Measurements from ENCODE around the gene GNAI1. TPM values are rescaled to one million over a fixed set of nuclear protein-coding genes. Genes with fewer than 3 reads are reported as not detected.

GNAI1 gene
- total and polyA plus RNA-seq, 4 donors: 8.9 to 38.7 (median 20.9) TPM

GRCh38 chr7:80199051-80199450 is 64.4 kb downstream of the GNAI1 start:
- TF ChIP-seq RXRA (IDR thresholded peaks at IDR 0.05): no peak
- no peak for TF ChIP-seq FOXA1 (IDR thresholded peaks at IDR 0.05)
- no peak for TF ChIP-seq ZBTB33 (IDR thresholded peaks at IDR 0.05)
- no peak for TF ChIP-seq RAD21 (IDR thresholded peaks at IDR 0.05)
- TF ChIP-seq HNF4A (conservative IDR thresholded peaks at IDR 0.05): no peak
- no peak for TF ChIP-seq ATF3 (IDR thresholded peaks at IDR 0.05)
- TF ChIP-seq TAF1 (conservative IDR thresholded peaks at IDR 0.05): no peak
- no peak for TF ChIP-seq HNF4G (IDR thresholded peaks at IDR 0.05)
- no peak for TF ChIP-seq FOXA2 (IDR thresholded peaks at IDR 0.05)
- TF ChIP-seq MAX (IDR thresholded peaks at IDR 0.05): no peak
- no peak for TF ChIP-seq JUND (IDR thresholded peaks at IDR 0.05)
- TF ChIP-seq NR2F2 (IDR thresholded peaks at IDR 0.05): no peak
- TF ChIP-seq REST (IDR thresholded peaks at IDR 0.05): no peak
- peaks cover 0 to 8% (median 0%) of the 10 kb centered on the region in 4 donors for H3K36me3 ChIP-seq (ENCODE audit: control insufficient read depth in 4 of 4, insufficient read depth in 3 of 4, low read depth in 1 of 4, low read length in 3 of 4)
- no peak overlapping the region for H3K4me3 ChIP-seq (ENCODE audit: low read depth in 1 of 3, low read length in 3 of 3)
- no peak overlapping the region for H3K9ac ChIP-seq (ENCODE audit: low read depth in 1 of 2, low read length in 2 of 2)
- no peaks in the 10 kb centered on the region for H3K27me3 ChIP-seq (ENCODE audit: control insufficient read depth in 4 of 4, insufficient read depth in 4 of 4, low read length in 3 of 4)
- no peak for DNase-seq (ENCODE audit: low spot score)
- WGBS: 93% methylated on average over 5 of the region's 5 CpGs
- H3K9me3 ChIP-seq (ENCODE audit: control insufficient read depth in 4 of 4, low read length in 3 of 4): no peaks in the 10 kb centered on the region
- no peaks in the 10 kb centered on the region for H3K4me1 ChIP-seq (ENCODE audit: control insufficient read depth in 4 of 4, insufficient read depth in 4 of 4, low read length in 3 of 4)
- no peak overlapping the region for H3K27ac ChIP-seq (ENCODE audit: low read depth in 1 of 2, low read length in 2 of 2)

GRCh38 chr7:80204454-80204853 is 69.8 kb downstream of the GNAI1 start:
- no peak overlapping the region for H3K9ac ChIP-seq (ENCODE audit: low read depth in 1 of 2, low read length in 2 of 2)
- peaks cover 0 to 20% (median 3%) of the 10 kb centered on the region in 4 donors for H3K4me1 ChIP-seq (ENCODE audit: control insufficient read depth in 4 of 4, insufficient read depth in 4 of 4, low read length in 3 of 4)
- DNase-seq (ENCODE audit: low spot score): no peak
- H3K9me3 ChIP-seq (ENCODE audit: control insufficient read depth in 4 of 4, low read length in 3 of 4): no peaks in the 10 kb centered on the region
- 57% methylated on average over 3 of the region's 3 CpGs for WGBS
- H3K27me3 ChIP-seq (ENCODE audit: control insufficient read depth in 4 of 4, insufficient read depth in 4 of 4, low read length in 3 of 4): no peaks in the 10 kb centered on the region
- no peak overlapping the region for H3K27ac ChIP-seq (ENCODE audit: low read depth in 1 of 2, low read length in 2 of 2)
- H3K36me3 ChIP-seq (ENCODE audit: control insufficient read depth in 4 of 4, insufficient read depth in 3 of 4, low read depth in 1 of 4, low read length in 3 of 4): peaks cover 0 to 3% (median 0%) of the 10 kb centered on the region in 4 donors
- H3K4me3 ChIP-seq (ENCODE audit: low read depth in 1 of 3, low read length in 3 of 3): no peak overlapping the region
- TF ChIP-seq NR2F2 (IDR thresholded peaks at IDR 0.05) (no peak), HNF4G (IDR thresholded peaks at IDR 0.05) (no peak), YY1 (IDR thresholded peaks at IDR 0.05) (no peak), FOXA2 (IDR thresholded peaks at IDR 0.05) (no peak), CTCF (IDR thresholded peaks at IDR 0.05; ENCODE audit: low read depth, low read length, missing input control) (no peak), ZBTB33 (IDR thresholded peaks at IDR 0.05) (no peak), MAX (IDR thresholded peaks at IDR 0.05) (no peak), SP1 (IDR thresholded peaks at IDR 0.05) (no peak), REST (IDR thresholded peaks at IDR 0.05) (no peak), ATF3 (IDR thresholded peaks at IDR 0.05) (no peak), FOXA1 (IDR thresholded peaks at IDR 0.05) (no peak), TAF1 (conservative IDR thresholded peaks at IDR 0.05) (no peak), RXRA (IDR thresholded peaks at IDR 0.05) (no peak), GABPA (IDR thresholded peaks at IDR 0.05 in 1 of 2, conservative IDR thresholded peaks at IDR 0.05 in 1 of 2) (no peak), JUND (IDR thresholded peaks at IDR 0.05) (no peak), RAD21 (IDR thresholded peaks at IDR 0.05) (no peak)
